ENCODE data around the gene HAO1. TPM values are rescaled to one million over a fixed set of nuclear protein-coding genes. Genes with fewer than 3 reads are reported as not detected.

Gene HAO1
- total and polyA plus RNA-seq, 12 donors, result 0.07 TPM; not detected in 11

- intact Hi-C loops (cut with DNase I), result no loop called here
- H3K36me3 ChIP-seq (replicated peaks in 1 of 2), result no peaks in the 10 kb centered on the region
- H3K27me3 ChIP-seq, result no peaks in the 10 kb centered on the region
- no peak for TF ChIP-seq POLR2A (IDR thresholded peaks at IDR 0.05)
- TF ChIP-seq, protein P1, sequence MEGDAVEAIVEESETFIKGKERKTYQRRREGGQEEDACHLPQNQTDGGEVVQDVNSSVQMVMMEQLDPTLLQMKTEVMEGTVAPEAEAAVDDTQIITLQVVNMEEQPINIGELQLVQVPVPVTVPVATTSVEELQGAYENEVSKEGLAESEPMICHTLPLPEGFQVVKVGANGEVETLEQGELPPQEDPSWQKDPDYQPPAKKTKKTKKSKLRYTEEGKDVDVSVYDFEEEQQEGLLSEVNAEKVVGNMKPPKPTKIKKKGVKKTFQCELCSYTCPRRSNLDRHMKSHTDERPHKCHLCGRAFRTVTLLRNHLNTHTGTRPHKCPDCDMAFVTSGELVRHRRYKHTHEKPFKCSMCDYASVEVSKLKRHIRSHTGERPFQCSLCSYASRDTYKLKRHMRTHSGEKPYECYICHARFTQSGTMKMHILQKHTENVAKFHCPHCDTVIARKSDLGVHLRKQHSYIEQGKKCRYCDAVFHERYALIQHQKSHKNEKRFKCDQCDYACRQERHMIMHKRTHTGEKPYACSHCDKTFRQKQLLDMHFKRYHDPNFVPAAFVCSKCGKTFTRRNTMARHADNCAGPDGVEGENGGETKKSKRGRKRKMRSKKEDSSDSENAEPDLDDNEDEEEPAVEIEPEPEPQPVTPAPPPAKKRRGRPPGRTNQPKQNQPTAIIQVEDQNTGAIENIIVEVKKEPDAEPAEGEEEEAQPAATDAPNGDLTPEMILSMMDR (IDR thresholded peaks at IDR 0.05), result peak in 5 of 6 experiments; percentile 20 to 47 (median 30)
- no peaks in the 10 kb centered on the region for H3K4me1 ChIP-seq (replicated peaks in 1 of 2)
- no peak overlapping the region for H3K4me3 ChIP-seq
- WGBS, 4 donors, result 13 to 25% (median 19%) methylated on average over 1 of the region's 1 CpG
- DNase-seq, result peak in 1 of 7 donors; percentile 12
- no peaks in the 10 kb centered on the region for H3K9me3 ChIP-seq (replicated peaks in 1 of 3)
- H3K27ac ChIP-seq, result no peak overlapping the region
These were observed 13.5 kb downstream of the HAO1 start for GRCh38 chr20:7926767-7927166.

DNA sequence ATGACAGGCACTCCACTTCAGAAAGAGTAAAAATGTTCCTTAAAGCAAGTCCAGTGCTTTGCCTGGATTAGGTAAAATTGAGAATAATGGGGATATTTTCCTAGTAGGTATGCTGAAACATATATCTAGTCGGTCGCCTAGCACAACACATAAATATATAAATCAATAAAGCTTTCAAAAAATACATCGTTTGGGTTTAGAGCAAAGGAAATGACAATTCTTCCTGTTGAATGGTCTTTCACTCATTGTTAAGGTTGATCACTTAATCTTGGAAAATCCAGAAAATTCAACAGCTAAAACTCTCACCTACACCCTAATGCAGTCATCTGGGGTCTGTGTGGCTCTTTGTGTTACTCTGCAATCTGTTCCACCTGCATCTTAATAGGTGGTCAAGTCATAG lies 13.9 kb downstream of the HAO1 start:
- Histone ChIP-seq H3K4me3 (no peak overlapping the region), H3K9me3 (replicated peaks in 1 of 3) (no peaks in the 10 kb centered on the region), H3K27me3 (no peaks in the 10 kb centered on the region), H3K36me3 (replicated peaks in 1 of 2) (no peaks in the 10 kb centered on the region), H3K4me1 (replicated peaks in 1 of 2) (no peaks in the 10 kb centered on the region), H3K27ac (no peak overlapping the region)
- no peak for DNase-seq
- TF ChIP-seq, protein P1 (IDR thresholded peaks at IDR 0.05), result no peak
- no peak for TF ChIP-seq POLR2A (IDR thresholded peaks at IDR 0.05)
- 38 to 45% (median 41%) methylated on average over 3 of the region's 3 CpGs for WGBS, 4 donors
- intact Hi-C loops (cut with DNase I), result no loop called here

GRCh38 chr20:7924692-7925091 lies 15.6 kb downstream of the HAO1 start:
- H3K27me3 ChIP-seq, result no peaks in the 10 kb centered on the region
- no peak overlapping the region for H3K4me3 ChIP-seq
- DNase-seq, result no peak
- no peaks in the 10 kb centered on the region for H3K9me3 ChIP-seq (replicated peaks in 1 of 3)
- H3K4me1 ChIP-seq (replicated peaks in 1 of 2), result no peaks in the 10 kb centered on the region
- WGBS, 4 donors, result 39 to 54% (median 52%) methylated on average over 3 of the region's 3 CpGs
- no peaks in the 10 kb centered on the region for H3K36me3 ChIP-seq (replicated peaks in 1 of 2)
- H3K27ac ChIP-seq, result no peak overlapping the region
- TF ChIP-seq, protein P1 (IDR thresholded peaks at IDR 0.05), result no peak
- no peak for TF ChIP-seq POLR2A (IDR thresholded peaks at IDR 0.05)
- intact Hi-C loops (cut with DNase I), result no loop called here

GRCh38 chr20:7916648-7917047 lies 23.6 kb downstream of the HAO1 start:
- intact Hi-C loops (cut with DNase I), result no loop called here
- Histone ChIP-seq H3K27me3 (no peaks in the 10 kb centered on the region), H3K4me1 (replicated peaks in 1 of 2) (no peaks in the 10 kb centered on the region), H3K36me3 (replicated peaks in 1 of 2) (no peaks in the 10 kb centered on the region), H3K27ac (no peak overlapping the region), H3K9me3 (replicated peaks in 1 of 3) (no peaks in the 10 kb centered on the region), H3K4me3 (no peak overlapping the region)
- 62 to 70% (median 67%) methylated on average over 1 of the region's 1 CpG for WGBS, 4 donors
- DNase-seq, result no peak
- TF ChIP-seq, protein P1 (IDR thresholded peaks at IDR 0.05), result no peak
- TF ChIP-seq POLR2A (IDR thresholded peaks at IDR 0.05), result no peak

All from adrenal gland (tissue), 12 donors.